Chondrocyte (in vitro differentiated cells): ENCODE measurements around the gene IL22RA2. TPM values are rescaled to one million over a fixed set of nuclear protein-coding genes. Genes with fewer than 3 reads are reported as not detected.

Experiments used
- DNase-seq: peaks from one replicate; pipeline ENCODE4 v3.0.0; 2021; ENCODE audit warnings: mixed read lengths, low spot score
- H3K27ac Mint-ChIP-seq: one replicate; pipeline ENCODE4 v1.8.0; 2021; ENCODE audit warnings: mild to moderate bottlenecking, moderate library complexity, mixed read lengths; ENCODE audit not compliant: unreplicated experiment
- H3K27me3 Mint-ChIP-seq: 2 replicates; pipeline ENCODE4 v1.8.0; 2021; ENCODE audit warnings: low read depth, mixed read lengths
- H3K36me3 Mint-ChIP-seq: 2 replicates; pipeline ENCODE4 v1.8.0; 2021; ENCODE audit warnings: low read depth, mixed read lengths
- H3K4me1 Mint-ChIP-seq: 2 replicates; pipeline ENCODE4 v1.8.0; 2021; ENCODE audit warnings: low read depth, mild to moderate bottlenecking, mixed read lengths
- H3K4me3 Mint-ChIP-seq: one replicate; pipeline ENCODE4 v1.8.0; 2021; ENCODE audit warnings: mild to moderate bottlenecking, moderate library complexity, mixed read lengths; ENCODE audit not compliant: unreplicated experiment
- H3K9me3 Mint-ChIP-seq: 2 replicates; pipeline ENCODE4 v1.8.0; 2021; ENCODE audit warnings: low read depth, mixed read lengths
- total RNA-seq: library from RNA; stranded (reverse); gene quantifications from 3 replicates; pipeline ENCODE4 v1.2.1, GENCODE V29; 2021
- TF ChIP-seq, protein P1 (sequence below): fragments of 200-600 bp; sonication (generic); IDR thresholded peaks from 2 replicates; pipeline ENCODE4 v1.5.0; 2021; ENCODE audit warnings: antibody characterized with exemption, mild to moderate bottlenecking, moderate library complexity

IL22RA2 gene
- total RNA-seq, 1 donor from 2014 or later, result not detected

GRCh38 chr6:137166247-137167098, 7.0 kb downstream of the IL22RA2 start:
- H3K27ac Mint-ChIP-seq, result no peak overlapping the region
- TF ChIP-seq, protein P1, sequence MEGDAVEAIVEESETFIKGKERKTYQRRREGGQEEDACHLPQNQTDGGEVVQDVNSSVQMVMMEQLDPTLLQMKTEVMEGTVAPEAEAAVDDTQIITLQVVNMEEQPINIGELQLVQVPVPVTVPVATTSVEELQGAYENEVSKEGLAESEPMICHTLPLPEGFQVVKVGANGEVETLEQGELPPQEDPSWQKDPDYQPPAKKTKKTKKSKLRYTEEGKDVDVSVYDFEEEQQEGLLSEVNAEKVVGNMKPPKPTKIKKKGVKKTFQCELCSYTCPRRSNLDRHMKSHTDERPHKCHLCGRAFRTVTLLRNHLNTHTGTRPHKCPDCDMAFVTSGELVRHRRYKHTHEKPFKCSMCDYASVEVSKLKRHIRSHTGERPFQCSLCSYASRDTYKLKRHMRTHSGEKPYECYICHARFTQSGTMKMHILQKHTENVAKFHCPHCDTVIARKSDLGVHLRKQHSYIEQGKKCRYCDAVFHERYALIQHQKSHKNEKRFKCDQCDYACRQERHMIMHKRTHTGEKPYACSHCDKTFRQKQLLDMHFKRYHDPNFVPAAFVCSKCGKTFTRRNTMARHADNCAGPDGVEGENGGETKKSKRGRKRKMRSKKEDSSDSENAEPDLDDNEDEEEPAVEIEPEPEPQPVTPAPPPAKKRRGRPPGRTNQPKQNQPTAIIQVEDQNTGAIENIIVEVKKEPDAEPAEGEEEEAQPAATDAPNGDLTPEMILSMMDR, result no peak
- H3K36me3 Mint-ChIP-seq, result no peaks in the 10 kb centered on the region
- DNase-seq, result no peak
- peaks cover 9% of the 10 kb centered on the region for H3K27me3 Mint-ChIP-seq
- no peak overlapping the region for H3K4me3 Mint-ChIP-seq
- H3K4me1 Mint-ChIP-seq, result no peaks in the 10 kb centered on the region
- peaks cover 12% of the 10 kb centered on the region for H3K9me3 Mint-ChIP-seq

- Mint-ChIP-seq H3K9me3 (peaks cover 12% of the 10 kb centered on the region), H3K4me3 (no peak overlapping the region), H3K4me1 (no peaks in the 10 kb centered on the region), H3K27ac (no peak overlapping the region), H3K36me3 (no peaks in the 10 kb centered on the region), H3K27me3 (peaks cover 11% of the 10 kb centered on the region)
- TF ChIP-seq, protein P1, result peak; percentile 17
- no peak for DNase-seq
These were observed 7.8 kb downstream of the IL22RA2 start for GRCh38 chr6:137165375-137166246.

GRCh38 chr6:137163732-137164318, 9.6 kb downstream of the IL22RA2 start:
- H3K36me3 Mint-ChIP-seq, result no peaks in the 10 kb centered on the region
- H3K4me1 Mint-ChIP-seq, result peaks cover 8% of the 10 kb centered on the region
- no peak overlapping the region for H3K4me3 Mint-ChIP-seq
- no peak overlapping the region for H3K27ac Mint-ChIP-seq
- H3K27me3 Mint-ChIP-seq, result peaks cover 12% of the 10 kb centered on the region
- TF ChIP-seq, protein P1, result no peak
- no peak for DNase-seq
- peaks cover 11% of the 10 kb centered on the region for H3K9me3 Mint-ChIP-seq

- Mint-ChIP-seq H3K4me1 (peaks cover 8% of the 10 kb centered on the region), H3K9me3 (peaks cover 11% of the 10 kb centered on the region), H3K27ac (no peak overlapping the region), H3K27me3 (peaks cover 12% of the 10 kb centered on the region), H3K4me3 (no peak overlapping the region), H3K36me3 (no peaks in the 10 kb centered on the region)
- TF ChIP-seq, protein P1, result no peak
- DNase-seq, result no peak
These were observed 10.6 kb downstream of the IL22RA2 start for GRCh38 chr6:137162692-137163306.
